HCT116 (cell line): Measurements from ENCODE around the gene FSHR. TPM values are rescaled to one million over a fixed set of nuclear protein-coding genes. Genes with fewer than 3 reads are reported as not detected.

Experiments
- ATAC-seq: fragments of 200-7000 bp; cut with Tn5 transposase; 2 replicates; pipeline ENCODE4 v1.9.1; 2020; ENCODE audit warnings: mild to moderate bottlenecking, moderate library complexity
- BruUV-seq: library from RNA; stranded (reverse); fragments of 400-500 nt; replicated peaks from 2 replicates; lab custom pipeline; 2021; lab: Mats Ljungman, UMichigan
- CTCF ChIA-PET: fragments of 300-600 bp; sonication (Branson Sonifier 250); formaldehyde crosslinking; loops from one replicate; lab custom pipeline; 2021; ENCODE audit warnings: antibody characterized with exemption; lab: Charles Lee
- POLR2A ChIA-PET: fragments of 300-600, 350-600 bp; sonication (Branson Sonifier 250); formaldehyde crosslinking; loops from one replicate; lab custom pipeline; 2021; ENCODE audit warnings: antibody characterized with exemption; lab: Charles Lee
- RAD21 ChIA-PET, 2 experiments: fragments of 300-600 bp; sonication (Branson Sonifier 250); formaldehyde crosslinking; loops; one replicate each; lab custom pipeline; 2023; ENCODE audit warnings: low total read pairs in 2 of 2; ENCODE audit not compliant: uncharacterized antibody in 2 of 2, unreplicated experiment in 2 of 2, low non-redundant PET in 1 of 2; lab: Charles Lee
- DNase-seq: peaks from one replicate; pipeline ENCODE4 v3.0.0-alpha.2; 2010; ENCODE audit warnings: low read depth, low spot score
- H2AFZ ChIP-seq: fragments of 200-600 bp; shearing (Covaris generic), sonication (generic); 2 replicates; pipeline ENCODE4 v1.6.1; 2017; ENCODE audit warnings: low read depth, mixed run types, mixed read lengths, antibody characterized with exemption, low read length; ENCODE audit not compliant: poor library complexity, severe bottlenecking
- H3K27ac ChIP-seq: 2 replicates; pipeline ENCODE4 v1.5.1; 2012; ENCODE audit warnings: low read depth, low read length
- H3K27me3 ChIP-seq: fragments of 200-600 bp; sonication (generic); 2 replicates; pipeline ENCODE4 v1.6.1; 2016; ENCODE audit warnings: mixed run types, low read length, mixed read lengths; ENCODE audit not compliant: insufficient read depth
- H3K36me3 ChIP-seq, 2 experiments: fragments of 200-500 bp in 1 of 2; fragments of 200-600 bp in 1 of 2; sonication (Bioruptor generic) in 1 of 2; sonication (generic) in 1 of 2; 2 replicates each; pipeline versions ENCODE4 v1.5.1 to v1.6.1; 2014 to 2016; ENCODE audit warnings: low read length in 2 of 2, inconsistent platforms in 1 of 2, mixed read lengths in 1 of 2, mixed run types in 1 of 2; ENCODE audit not compliant: insufficient read depth in 2 of 2, control insufficient read depth in 1 of 2
- H3K4me1 ChIP-seq, 2 experiments: fragments of 200-600 bp in 1 of 2; sonication (generic) in 1 of 2; 2 replicates each; pipeline versions ENCODE4 v1.5.1 to v1.6.1; 2012 to 2017; ENCODE audit warnings: low read length in 2 of 2, inconsistent platforms in 1 of 2, mild to moderate bottlenecking in 1 of 2, mixed read lengths in 1 of 2, mixed run types in 1 of 2, moderate library complexity in 1 of 2; ENCODE audit not compliant: insufficient read depth in 2 of 2, control insufficient read depth in 1 of 2
- H3K4me2 ChIP-seq: fragments of 200-600 bp; sonication (generic); 2 replicates; pipeline ENCODE4 v1.6.1; 2017; ENCODE audit warnings: mixed run types, low read length, mixed read lengths
- H3K4me3 ChIP-seq, 2 experiments: fragments of 200-600 bp in 1 of 2; sonication (generic) in 1 of 2; replicated peaks in 1 of 2; 2 replicates each; pipeline ENCODE4 v1.5.1; 2011 to 2016; ENCODE audit warnings: low read length in 2 of 2, control low read depth in 1 of 2, low read depth in 1 of 2, mild to moderate bottlenecking in 1 of 2, mixed read lengths in 1 of 2, mixed run types in 1 of 2
- H3K79me2 ChIP-seq: fragments of 200-600 bp; sonication (generic); 2 replicates; pipeline ENCODE4 v1.6.1; 2017; ENCODE audit warnings: mild to moderate bottlenecking, mixed run types, low read length, moderate library complexity, mixed read lengths; ENCODE audit not compliant: insufficient read depth
- H3K9ac ChIP-seq: fragments of 200-600 bp; sonication (generic); 2 replicates; pipeline ENCODE4 v1.6.1; 2016; ENCODE audit warnings: low read length, mixed read lengths
- H3K9me2 ChIP-seq: fragments of 200-600 bp; sonication (generic), shearing (Covaris generic); 2 replicates; pipeline ENCODE4 v1.6.1; 2017; ENCODE audit warnings: mixed run types, mild to moderate bottlenecking, moderate library complexity; ENCODE audit not compliant: insufficient read depth
- H3K9me3 ChIP-seq, 2 experiments: fragments of 200-500 bp in 1 of 2; fragments of 200-600 bp in 1 of 2; sonication (Bioruptor generic) in 1 of 2; sonication (generic) in 1 of 2; 2 replicates each; pipeline ENCODE4 v1.6.1; 2014 to 2017; ENCODE audit warnings: low read length in 2 of 2, mixed read lengths in 2 of 2, inconsistent platforms in 1 of 2, low read depth in 1 of 2, mild to moderate bottlenecking in 1 of 2, mixed run types in 1 of 2, moderate library complexity in 1 of 2; ENCODE audit not compliant: control insufficient read depth in 1 of 2, insufficient read depth in 1 of 2
- H4K20me1 ChIP-seq: fragments of 200-600 bp; sonication (generic), shearing (Covaris generic); 2 replicates; pipeline ENCODE4 v1.6.1; 2017; ENCODE audit warnings: mixed run types, mild to moderate bottlenecking, moderate library complexity; ENCODE audit not compliant: insufficient read depth
- CBX3 ChIP-seq: IDR thresholded peaks from 2 replicates; pipeline ENCODE4 v1.6.1; 2012; ENCODE audit warnings: low read depth
- CEBPB ChIP-seq: IDR thresholded peaks from 2 replicates; pipeline ENCODE4 v1.6.1; 2012; ENCODE audit warnings: low read depth
- EGR1 ChIP-seq: IDR thresholded peaks from 2 replicates; pipeline ENCODE4 v1.6.1; 2012; ENCODE audit warnings: low read depth
- EZH2 ChIP-seq: fragments of 200-600 bp; sonication (generic); IDR thresholded peaks from 2 replicates; pipeline ENCODE4 v1.6.1; 2017; ENCODE audit warnings: antibody characterized with exemption, mixed run types
- EZH2phosphoT487 ChIP-seq: fragments of 200-600 bp; IDR thresholded peaks from 2 replicates; pipeline ENCODE4 v1.6.1; 2018; ENCODE audit warnings: antibody characterized with exemption, borderline replicate concordance
- FOSL1 ChIP-seq: IDR thresholded peaks from 2 replicates; pipeline ENCODE4 v1.6.1; 2012; ENCODE audit warnings: low read depth
- JUND ChIP-seq: IDR thresholded peaks from 2 replicates; pipeline ENCODE4 v1.6.1; 2012
- POLR2A ChIP-seq: IDR thresholded peaks from 2 replicates; pipeline ENCODE4 v1.7.0; 2011; ENCODE audit warnings: borderline replicate concordance; ENCODE audit not compliant: insufficient read depth, insufficient read length; ENCODE audit errors: extremely low read depth
- POLR2AphosphoS5 ChIP-seq: IDR thresholded peaks from 2 replicates; pipeline ENCODE4 v1.6.1; 2011; ENCODE audit warnings: mild to moderate bottlenecking, low read depth, low read length, moderate library complexity
- RAD21 ChIP-seq: IDR thresholded peaks from 2 replicates; pipeline ENCODE4 v1.6.1; 2012; ENCODE audit warnings: low read depth, mild to moderate bottlenecking
- SIN3A ChIP-seq: IDR thresholded peaks from 2 replicates; pipeline ENCODE4 v1.6.1; 2012; ENCODE audit warnings: low read depth
- SP1 ChIP-seq: IDR thresholded peaks from 2 replicates; pipeline ENCODE4 v1.6.1; 2012; ENCODE audit warnings: low read depth
- YY1 ChIP-seq: IDR thresholded peaks from 2 replicates; pipeline ENCODE4 v1.6.1; 2011; ENCODE audit warnings: low read length, low read depth, moderate library complexity, mild to moderate bottlenecking; ENCODE audit not compliant: insufficient replicate concordance; ENCODE audit errors: extremely low read depth
- ZFX ChIP-seq: fragments of 450-650 bp; IDR thresholded peaks from 2 replicates; pipeline ENCODE4 v1.6.1; 2017
- intact Hi-C: fragments of 100-400 bp; cut with micrococcal nuclease; formaldehyde crosslinking; loops from 2 replicates; pipeline ENCODE4 v1.10.0; 2022
- total RNA-seq: library from RNA; stranded (reverse); gene quantifications from one replicate; pipeline ENCODE4 v1.2.1, GENCODE V29; 2021; ENCODE audit not compliant: unreplicated experiment
- TF ChIP-seq, protein P1 (sequence below): IDR thresholded peaks from 2 replicates; pipeline ENCODE4 v1.6.1; 2011; ENCODE audit warnings: mild to moderate bottlenecking, low read length, moderate library complexity; ENCODE audit not compliant: insufficient replicate concordance; ENCODE audit errors: extremely low read depth
- TF ChIP-seq, protein P2 (sequence below): IDR thresholded peaks from 2 replicates; pipeline ENCODE4 v1.6.1; 2012

The FSHR gene
- total RNA-seq, 1 experiment from 2014 or later = not detected

DNA sequence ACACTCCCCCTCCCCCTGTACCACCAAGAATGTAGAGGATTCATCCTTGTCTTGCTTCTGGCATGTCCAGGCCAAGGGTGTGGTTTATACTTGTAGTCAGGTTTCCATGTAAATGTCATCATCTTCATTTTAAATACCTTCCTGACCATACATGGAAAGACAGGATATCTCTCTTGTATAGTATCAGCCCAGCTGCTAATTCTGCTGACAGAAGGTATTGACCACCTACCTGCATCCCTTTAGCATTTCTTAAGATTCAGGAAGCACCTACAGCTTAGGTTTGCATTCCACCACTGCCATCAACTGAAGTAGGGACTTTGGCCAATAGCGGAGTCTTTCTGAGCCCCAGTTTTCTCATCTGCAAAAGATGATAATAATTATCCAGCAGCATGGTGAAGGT is 22.9 kb upstream of the FSHR start:
- Histone ChIP-seq H3K4me3 (no peak overlapping the region), H3K4me1 (no peaks in the 10 kb centered on the region), H4K20me1 (no peaks in the 10 kb centered on the region), H3K9me2 (no peaks in the 10 kb centered on the region), H3K27me3 (no peaks in the 10 kb centered on the region), H3K36me3 (no peaks in the 10 kb centered on the region), H3K79me2 (no peaks in the 10 kb centered on the region), H3K9ac (no peak overlapping the region), H3K27ac (no peak overlapping the region), H3K4me2 (no peak overlapping the region), H3K9me3 (peaks cover 0 to 8% of the 10 kb centered on the region in 2 experiments; a peak in 1 of 4 replicates), H2AFZ (no peak overlapping the region)
- no TSS peak for BruUV-seq
- ChIA-PET CTCF (no interaction called here), POLR2A (no interaction called here), RAD21 (no interaction called here)
- DNase-seq (no peak), ATAC-seq (no peak)
- intact Hi-C loops = no loop called here
- TF ChIP-seq EZH2 = no peak
- no peak for TF ChIP-seq POLR2AphosphoS5
- TF ChIP-seq SIN3A = no peak
- TF ChIP-seq CEBPB = no peak
- no peak for TF ChIP-seq EGR1
- TF ChIP-seq, protein P1, sequence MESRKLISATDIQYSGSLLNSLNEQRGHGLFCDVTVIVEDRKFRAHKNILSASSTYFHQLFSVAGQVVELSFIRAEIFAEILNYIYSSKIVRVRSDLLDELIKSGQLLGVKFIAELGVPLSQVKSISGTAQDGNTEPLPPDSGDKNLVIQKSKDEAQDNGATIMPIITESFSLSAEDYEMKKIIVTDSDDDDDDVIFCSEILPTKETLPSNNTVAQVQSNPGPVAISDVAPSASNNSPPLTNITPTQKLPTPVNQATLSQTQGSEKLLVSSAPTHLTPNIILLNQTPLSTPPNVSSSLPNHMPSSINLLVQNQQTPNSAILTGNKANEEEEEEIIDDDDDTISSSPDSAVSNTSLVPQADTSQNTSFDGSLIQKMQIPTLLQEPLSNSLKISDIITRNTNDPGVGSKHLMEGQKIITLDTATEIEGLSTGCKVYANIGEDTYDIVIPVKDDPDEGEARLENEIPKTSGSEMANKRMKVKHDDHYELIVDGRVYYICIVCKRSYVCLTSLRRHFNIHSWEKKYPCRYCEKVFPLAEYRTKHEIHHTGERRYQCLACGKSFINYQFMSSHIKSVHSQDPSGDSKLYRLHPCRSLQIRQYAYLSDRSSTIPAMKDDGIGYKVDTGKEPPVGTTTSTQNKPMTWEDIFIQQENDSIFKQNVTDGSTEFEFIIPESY = no peak

DNA sequence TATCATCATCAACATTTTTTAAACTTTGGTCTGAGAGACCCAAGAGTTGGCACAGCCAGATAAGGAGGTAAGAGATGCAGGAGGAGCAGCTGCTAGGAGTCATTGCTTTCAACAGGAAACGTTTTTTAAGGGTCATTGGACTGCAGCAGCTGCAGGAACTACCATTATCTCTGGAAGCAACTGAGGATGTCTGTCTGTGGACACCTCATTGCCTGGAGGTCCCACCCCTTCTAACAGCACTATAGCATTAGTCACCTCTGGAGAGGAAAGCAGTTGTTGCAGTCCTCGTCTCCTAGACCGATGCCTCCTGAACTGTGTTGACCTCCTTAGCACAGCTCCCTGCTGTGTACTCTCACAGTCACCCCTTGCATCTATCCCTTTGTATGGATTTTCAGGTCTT is 21.5 kb upstream of the FSHR start:
- no peaks in the 10 kb centered on the region for H3K9me2 ChIP-seq
- intact Hi-C loops = no loop called here
- no peaks in the 10 kb centered on the region for H3K4me1 ChIP-seq
- H3K27me3 ChIP-seq = no peaks in the 10 kb centered on the region
- H3K4me2 ChIP-seq = no peak overlapping the region
- peaks cover 0 to 8% of the 10 kb centered on the region in 2 experiments; a peak in 1 of 4 replicates for H3K9me3 ChIP-seq
- no peak overlapping the region for H2AFZ ChIP-seq
- no peak overlapping the region for H3K27ac ChIP-seq
- ATAC-seq (no peak), DNase-seq (no peak)
- H3K36me3 ChIP-seq = no peaks in the 10 kb centered on the region
- no peak overlapping the region for H3K9ac ChIP-seq
- no TSS peak for BruUV-seq
- H3K79me2 ChIP-seq = no peaks in the 10 kb centered on the region
- no peaks in the 10 kb centered on the region for H4K20me1 ChIP-seq
- TF ChIP-seq EZH2phosphoT487 (no peak), JUND (no peak), CBX3 (no peak), YY1 (no peak), POLR2AphosphoS5 (no peak), EZH2 (no peak), ZFX (no peak), SP1 (no peak), EGR1 (no peak), FOSL1 (no peak), RAD21 (no peak), POLR2A (no peak)
- TF ChIP-seq, protein P1 = no peak
- TF ChIP-seq, protein P2, sequence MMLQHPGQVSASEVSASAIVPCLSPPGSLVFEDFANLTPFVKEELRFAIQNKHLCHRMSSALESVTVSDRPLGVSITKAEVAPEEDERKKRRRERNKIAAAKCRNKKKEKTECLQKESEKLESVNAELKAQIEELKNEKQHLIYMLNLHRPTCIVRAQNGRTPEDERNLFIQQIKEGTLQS = no peak
- POLR2A ChIA-PET = no interaction called here
- no peak overlapping the region for H3K4me3 ChIP-seq
- RAD21 ChIA-PET = no interaction called here
- CTCF ChIA-PET = no interaction called here
